ENCODE results near the gene MAPK4.

MAPK4 gene

GRCh38 chr18:50742952-50743351 lies 183.1 kb downstream of the MAPK4 start:
- Histone ChIP-seq H3K56ac (ENCODE audit: low read length) (no peak overlapping the region), H3K4ac (ENCODE audit: low read depth, low read length) (no peak overlapping the region), H3K27ac (ENCODE audit: low read depth, low read length) (no peak overlapping the region), H3K36me3 (ENCODE audit: control insufficient read depth, insufficient read depth, low read length) (no peaks in the 10 kb centered on the region), H2BK120ac (ENCODE audit: low read depth, low read length) (no peak overlapping the region), H2AK5ac (ENCODE audit: low read length) (no peak overlapping the region), H4K8ac (ENCODE audit: low read depth, low read length) (no peak overlapping the region), H2BK5ac (ENCODE audit: low read length) (no peak overlapping the region), H3K4me2 (ENCODE audit: low read length) (no peak overlapping the region), H3K79me1 (ENCODE audit: low read length) (no peaks in the 10 kb centered on the region), H3K18ac (ENCODE audit: low read length) (no peak overlapping the region), H3K79me2 (ENCODE audit: control insufficient read depth, insufficient read depth, low read length) (no peaks in the 10 kb centered on the region), H3K4me3 (ENCODE audit: low read length) (no peak overlapping the region), H3K23ac (ENCODE audit: low read length) (no peak overlapping the region), H4K5ac (ENCODE audit: low read length) (no peak overlapping the region), H3K27me3 (ENCODE audit: insufficient read depth, low read length, poor library complexity) (no peaks in the 10 kb centered on the region), H3K4me1 (ENCODE audit: control insufficient read depth, low read depth, low read length) (no peaks in the 10 kb centered on the region), H3K9ac (ENCODE audit: low read length) (no peak overlapping the region), H2BK15ac (replicated peaks; ENCODE audit: low read depth) (no peak overlapping the region)
- no peak for DNase-seq

- H2BK120ac ChIP-seq (ENCODE audit: low read depth, low read length) = no peak overlapping the region
- no peaks in the 10 kb centered on the region for H3K79me2 ChIP-seq (ENCODE audit: control insufficient read depth, insufficient read depth, low read length)
- H3K27me3 ChIP-seq (ENCODE audit: insufficient read depth, low read length, poor library complexity) = no peaks in the 10 kb centered on the region
- no peak overlapping the region for H2BK5ac ChIP-seq (ENCODE audit: low read length)
- peaks cover 9% of the 10 kb centered on the region for H3K4me1 ChIP-seq (ENCODE audit: control insufficient read depth, low read depth, low read length)
- no peak overlapping the region for H2BK15ac ChIP-seq (replicated peaks; ENCODE audit: low read depth)
- no peak overlapping the region for H3K4me3 ChIP-seq (ENCODE audit: low read length)
- no peak overlapping the region for H3K23ac ChIP-seq (ENCODE audit: low read length)
- no peak for DNase-seq
- no peak overlapping the region for H3K18ac ChIP-seq (ENCODE audit: low read length)
- H4K5ac ChIP-seq (ENCODE audit: low read length) = no peak overlapping the region
- no peak overlapping the region for H3K4me2 ChIP-seq (ENCODE audit: low read length)
- no peaks in the 10 kb centered on the region for H3K79me1 ChIP-seq (ENCODE audit: low read length)
- H3K36me3 ChIP-seq (ENCODE audit: control insufficient read depth, insufficient read depth, low read length) = no peaks in the 10 kb centered on the region
- no CpG with 5 or more reads among the region's 4 CpGs for WGBS (ENCODE audit: extremely low coverage, insufficient coverage, low lambda C conversion rate)
- no peak overlapping the region for H3K9ac ChIP-seq (ENCODE audit: low read length)
- no peak overlapping the region for H3K4ac ChIP-seq (ENCODE audit: low read depth, low read length)
- H2AK5ac ChIP-seq (ENCODE audit: low read length) = no peak overlapping the region
- H3K27ac ChIP-seq (ENCODE audit: low read depth, low read length) = no peak overlapping the region
- H4K8ac ChIP-seq (ENCODE audit: low read depth, low read length) = no peak overlapping the region
- no peak overlapping the region for H3K56ac ChIP-seq (ENCODE audit: low read length)
Measured at GRCh38 chr18:50744253-50744652, 184.4 kb downstream of the MAPK4 start.

- WGBS (ENCODE audit: extremely low coverage, insufficient coverage, low lambda C conversion rate) = no CpG with 5 or more reads among the region's 5 CpGs
- no peak overlapping the region for H4K5ac ChIP-seq (ENCODE audit: low read length)
- no peak overlapping the region for H3K23ac ChIP-seq (ENCODE audit: low read length)
- no peaks in the 10 kb centered on the region for H3K79me2 ChIP-seq (ENCODE audit: control insufficient read depth, insufficient read depth, low read length)
- H3K4me1 ChIP-seq (ENCODE audit: control insufficient read depth, low read depth, low read length) = peaks cover 14% of the 10 kb centered on the region
- H2BK15ac ChIP-seq (replicated peaks; ENCODE audit: low read depth) = no peak overlapping the region
- no peak overlapping the region for H3K27ac ChIP-seq (ENCODE audit: low read depth, low read length)
- no peak overlapping the region for H3K18ac ChIP-seq (ENCODE audit: low read length)
- no peak for DNase-seq
- no peak overlapping the region for H4K8ac ChIP-seq (ENCODE audit: low read depth, low read length)
- no peak overlapping the region for H2AK5ac ChIP-seq (ENCODE audit: low read length)
- H3K9ac ChIP-seq (ENCODE audit: low read length) = no peak overlapping the region
- H3K4me2 ChIP-seq (ENCODE audit: low read length) = no peak overlapping the region
- H2BK5ac ChIP-seq (ENCODE audit: low read length) = no peak overlapping the region
- no peaks in the 10 kb centered on the region for H3K79me1 ChIP-seq (ENCODE audit: low read length)
- no peak overlapping the region for H2BK120ac ChIP-seq (ENCODE audit: low read depth, low read length)
- no peaks in the 10 kb centered on the region for H3K36me3 ChIP-seq (ENCODE audit: control insufficient read depth, insufficient read depth, low read length)
- H3K4me3 ChIP-seq (ENCODE audit: low read length) = no peak overlapping the region
- H3K56ac ChIP-seq (ENCODE audit: low read length) = no peak overlapping the region
- no peak overlapping the region for H3K4ac ChIP-seq (ENCODE audit: low read depth, low read length)
- H3K27me3 ChIP-seq (ENCODE audit: insufficient read depth, low read length, poor library complexity) = no peaks in the 10 kb centered on the region
Measured at GRCh38 chr18:50745945-50746344, 186.1 kb downstream of the MAPK4 start.

GRCh38 chr18:50747849-50748242 lies 188.0 kb downstream of the MAPK4 start:
- Histone ChIP-seq H2BK5ac (ENCODE audit: low read length) (peak overlapping the region; percentile 80), H3K4me3 (ENCODE audit: low read length) (no peak overlapping the region)
- no peak for DNase-seq

GRCh38 chr18:50748243-50749229 lies 188.6 kb downstream of the MAPK4 start:
- H3K79me1 ChIP-seq (ENCODE audit: low read length) = no peaks in the 10 kb centered on the region
- no peaks in the 10 kb centered on the region for H3K27me3 ChIP-seq (ENCODE audit: insufficient read depth, low read length, poor library complexity)
- no peak overlapping the region for H3K9ac ChIP-seq (ENCODE audit: low read length)
- no peak overlapping the region for H4K5ac ChIP-seq (ENCODE audit: low read length)
- peak overlapping the region; percentile 80 for H2BK5ac ChIP-seq (ENCODE audit: low read length)
- H3K36me3 ChIP-seq (ENCODE audit: control insufficient read depth, insufficient read depth, low read length) = no peaks in the 10 kb centered on the region
- peak overlapping the region; percentile 17 for H2BK120ac ChIP-seq (ENCODE audit: low read depth, low read length)
- peak overlapping the region; percentile 76 for H3K56ac ChIP-seq (ENCODE audit: low read length)
- no peak overlapping the region for H3K4ac ChIP-seq (ENCODE audit: low read depth, low read length)
- H3K4me1 ChIP-seq (ENCODE audit: control insufficient read depth, low read depth, low read length) = peaks cover 14% of the 10 kb centered on the region
- H3K4me2 ChIP-seq (ENCODE audit: low read length) = no peak overlapping the region
- no peak overlapping the region for H4K8ac ChIP-seq (ENCODE audit: low read depth, low read length)
- H2BK15ac ChIP-seq (replicated peaks; ENCODE audit: low read depth) = no peak overlapping the region
- peak overlapping the region; percentile 68 for H3K18ac ChIP-seq (ENCODE audit: low read length)
- WGBS (ENCODE audit: extremely low coverage, insufficient coverage, low lambda C conversion rate) = no CpG with 5 or more reads among the region's 9 CpGs
- H3K27ac ChIP-seq (ENCODE audit: low read depth, low read length) = peak overlapping the region; percentile 81
- peak; percentile 89 for DNase-seq
- no peaks in the 10 kb centered on the region for H3K79me2 ChIP-seq (ENCODE audit: control insufficient read depth, insufficient read depth, low read length)
- H3K4me3 ChIP-seq (ENCODE audit: low read length) = no peak overlapping the region
- no peak overlapping the region for H3K23ac ChIP-seq (ENCODE audit: low read length)
- H2AK5ac ChIP-seq (ENCODE audit: low read length) = no peak overlapping the region

More at GRCh38 chr18:50747849-50748242, 188.0 kb downstream of the MAPK4 start:
- Histone ChIP-seq H3K18ac (ENCODE audit: low read length) (peak overlapping the region; percentile 68), H4K8ac (ENCODE audit: low read depth, low read length) (no peak overlapping the region), H2BK15ac (replicated peaks; ENCODE audit: low read depth) (no peak overlapping the region), H3K9ac (ENCODE audit: low read length) (no peak overlapping the region), H2BK120ac (ENCODE audit: low read depth, low read length) (peak overlapping the region; percentile 17), H4K5ac (ENCODE audit: low read length) (no peak overlapping the region), H3K4me2 (ENCODE audit: low read length) (no peak overlapping the region), H3K4me1 (ENCODE audit: control insufficient read depth, low read depth, low read length) (peaks cover 14% of the 10 kb centered on the region), H3K4ac (ENCODE audit: low read depth, low read length) (no peak overlapping the region), H2AK5ac (ENCODE audit: low read length) (no peak overlapping the region), H3K23ac (ENCODE audit: low read length) (no peak overlapping the region), H3K79me2 (ENCODE audit: control insufficient read depth, insufficient read depth, low read length) (no peaks in the 10 kb centered on the region), H3K56ac (ENCODE audit: low read length) (peak overlapping the region; percentile 76), H3K36me3 (ENCODE audit: control insufficient read depth, insufficient read depth, low read length) (no peaks in the 10 kb centered on the region), H3K27me3 (ENCODE audit: insufficient read depth, low read length, poor library complexity) (no peaks in the 10 kb centered on the region), H3K27ac (ENCODE audit: low read depth, low read length) (peak overlapping the region; percentile 81), H3K79me1 (ENCODE audit: low read length) (no peaks in the 10 kb centered on the region)
- no CpG with 5 or more reads among the region's 1 CpG for WGBS (ENCODE audit: extremely low coverage, insufficient coverage, low lambda C conversion rate)
